ENCODE data around the gene TM2D3. TPM values are rescaled to one million over a fixed set of nuclear protein-coding genes. Genes with fewer than 3 reads are reported as not detected.

Gene TM2D3
- total and polyA plus RNA-seq, 2 experiments from 2014 or later: 26.2 to 36.6 TPM

- TF ChIP-seq REST (IDR thresholded peaks at IDR 0.05; ENCODE audit: unreplicated experiment): no peak
- no peak for TF ChIP-seq ZNF331 (CRISPR knock-in tag; IDR thresholded peaks at IDR 0.05; ENCODE audit: low read depth)
- TF ChIP-seq EZH2phosphoT487 (IDR thresholded peaks at IDR 0.05; ENCODE audit: unreplicated experiment): no peak
- no peak for TF ChIP-seq EZH2 (IDR thresholded peaks at IDR 0.05; ENCODE audit: low read depth, unreplicated experiment)
- no peak for TF ChIP-seq NANOG (IDR thresholded peaks at IDR 0.05; ENCODE audit: borderline replicate concordance)
- TF ChIP-seq POLR2AphosphoS5 (IDR thresholded peaks at IDR 0.05; ENCODE audit: low read depth): no peak
- no peak for TF ChIP-seq CREB1 (CRISPR knock-in tag; IDR thresholded peaks at IDR 0.05; ENCODE audit: low read depth)
- no peak for TF ChIP-seq JUNB (IDR thresholded peaks at IDR 0.05; ENCODE audit: unreplicated experiment)
- no peak for TF ChIP-seq STAT1 (IDR thresholded peaks at IDR 0.05; ENCODE audit: unreplicated experiment)
Observed at GRCh38 chr15:101617390-101617965, 34.7 kb downstream of the TM2D3 start (continued).

GRCh38 chr15:101615986-101616848, 36.0 kb downstream of the TM2D3 start:
- no peaks in the 10 kb centered on the region for H4K20me1 ChIP-seq (replicated peaks; ENCODE audit: insufficient read depth)
- no peak overlapping the region for H3K27ac ChIP-seq (ENCODE audit: low read depth)
- H3K4me3 ChIP-seq: peak overlapping the region; percentile 45
- peak; percentile 88 for DNase-seq (ENCODE audit: low spot score)
- no peak overlapping the region for H3K27ac Mint-ChIP-seq
- peak overlapping the region; percentile 98 for H2AFZ ChIP-seq
- H3K4me1 Mint-ChIP-seq: peaks cover 29% of the 10 kb centered on the region
- ATAC-seq: peak; percentile 83
- no peaks in the 10 kb centered on the region for H3K9me2 ChIP-seq (ENCODE audit: insufficient read depth)
- no peaks in the 10 kb centered on the region for H3K36me3 ChIP-seq (ENCODE audit: insufficient read depth)
- peak overlapping the region; percentile 70 for H3K4me3 Mint-ChIP-seq
- peaks cover 8% of the 10 kb centered on the region for H3K4me1 ChIP-seq (ENCODE audit: insufficient read depth)
- H3F3A ChIP-seq (replicated peaks; ENCODE audit: low read depth): no peaks in the 10 kb centered on the region
- H3K36me3 Mint-ChIP-seq (ENCODE audit: low read depth): no peaks in the 10 kb centered on the region
- H3K27me3 ChIP-seq (ENCODE audit: insufficient read depth): no peaks in the 10 kb centered on the region
- H3K79me2 ChIP-seq (replicated peaks; ENCODE audit: insufficient read depth): no peaks in the 10 kb centered on the region
- TF ChIP-seq JUNB (IDR thresholded peaks at IDR 0.05; ENCODE audit: unreplicated experiment) (no peak), POLR2AphosphoS5 (IDR thresholded peaks at IDR 0.05; ENCODE audit: low read depth) (0 out of 2 replicates have a peak, but pooled peaks have one; percentile 17)
- H3K27me3 Mint-ChIP-seq (ENCODE audit: insufficient read depth, low read depth, poor library complexity): peaks cover 17% of the 10 kb centered on the region
- H3K4me2 ChIP-seq: peak overlapping the region; percentile 71
- H3K9me3 Mint-ChIP-seq: no peaks in the 10 kb centered on the region

Data from GM23338 (cell line).